Endometrial microvascular endothelial cells (primary cell): ENCODE data around the gene HOXC10. TPM values are rescaled to one million over a fixed set of nuclear protein-coding genes. Genes with fewer than 3 reads are reported as not detected.

Experiments
- in situ Hi-C: cut with HindIII; loops from 2 replicates; pipeline ENCODE4 v1.10.0; 2017; ENCODE audit warnings: low sequenced_read_pairs, low pct_unique_long_range_greater_than_20kb; ENCODE audit errors: inconsistent ontology term
- total RNA-seq: library from RNA; depleted of rRNA; stranded (reverse); fragments of >200 nt; gene quantifications from one replicate; pipeline ENCODE4 v1.2.3, GENCODE V29; 2015; ENCODE audit errors: inconsistent ontology term

HOXC10 gene
- total RNA-seq, 1 donor from 2014 or later: not detected

DNA sequence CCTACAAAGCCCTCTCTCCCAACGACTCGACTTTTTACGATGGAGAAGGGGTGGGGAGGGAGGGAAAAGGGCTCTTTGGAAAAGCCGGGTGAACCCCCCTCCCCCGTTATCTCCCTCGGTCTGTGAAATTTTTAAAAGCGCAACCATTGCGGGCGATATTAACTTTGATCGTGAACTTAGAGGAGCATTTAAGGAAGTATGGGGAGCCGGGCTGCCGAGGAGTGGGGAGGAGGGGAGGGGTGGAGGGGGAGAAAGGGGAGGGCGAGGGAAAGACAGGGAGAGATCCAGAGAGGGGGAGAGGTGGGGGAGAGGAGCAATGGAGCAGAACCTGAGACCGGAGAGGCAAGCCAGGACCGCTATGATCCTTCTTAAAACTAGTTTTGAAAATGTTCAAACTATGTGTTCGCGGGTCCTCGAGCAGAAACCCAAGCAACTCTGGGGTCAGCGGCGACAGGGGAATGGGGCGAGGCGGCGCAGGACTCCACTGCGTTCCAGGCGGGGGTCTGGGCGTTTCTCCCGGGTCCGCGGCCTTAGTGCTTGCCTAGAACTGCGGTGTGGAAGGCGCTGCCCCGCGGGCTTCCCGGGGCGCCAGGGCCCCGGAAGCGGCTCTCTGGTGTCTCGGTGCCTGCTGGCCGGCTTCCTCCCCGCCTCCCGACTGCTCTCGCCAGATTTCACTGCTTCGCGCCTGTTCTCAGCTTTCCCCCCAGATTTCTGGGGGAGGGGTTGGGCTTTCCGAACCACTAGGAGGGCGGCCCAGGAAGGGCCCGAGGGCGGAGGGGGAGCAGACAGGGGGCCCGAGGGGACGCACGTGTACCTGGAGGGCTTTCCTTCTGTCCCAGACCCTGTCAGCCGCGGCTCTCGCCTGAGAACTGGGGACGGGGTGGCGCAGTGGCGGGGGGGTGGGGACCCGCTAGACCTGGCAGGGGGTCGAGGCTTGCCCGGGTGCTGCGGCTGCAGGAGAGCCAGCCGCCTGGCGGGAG lies 10.6 kb upstream of the HOXC10 start, which contains the start of gene HOTAIR:
HOTAIR (minus strand) TSS at position 871 of the 980 bp plus-strand sequence.
- in situ Hi-C loops: no loop called here

GRCh38 chr12:53975064-53975471 lies 9.9 kb upstream of the HOXC10 start:
- in situ Hi-C loops: no loop called here

GRCh38 chr12:53975479-53976152 lies 9.3 kb upstream of the HOXC10 start:
- in situ Hi-C loops: no loop called here

- in situ Hi-C loops: no loop called here
These were observed 8.6 kb upstream of the HOXC10 start for GRCh38 chr12:53976172-53976822.

GRCh38 chr12:53976823-53977595 lies 7.9 kb upstream of the HOXC10 start:
- in situ Hi-C loops: no loop called here

- in situ Hi-C loops: no loop called here
These were observed 7.1 kb upstream of the HOXC10 start for GRCh38 chr12:53977596-53978445.

DNA sequence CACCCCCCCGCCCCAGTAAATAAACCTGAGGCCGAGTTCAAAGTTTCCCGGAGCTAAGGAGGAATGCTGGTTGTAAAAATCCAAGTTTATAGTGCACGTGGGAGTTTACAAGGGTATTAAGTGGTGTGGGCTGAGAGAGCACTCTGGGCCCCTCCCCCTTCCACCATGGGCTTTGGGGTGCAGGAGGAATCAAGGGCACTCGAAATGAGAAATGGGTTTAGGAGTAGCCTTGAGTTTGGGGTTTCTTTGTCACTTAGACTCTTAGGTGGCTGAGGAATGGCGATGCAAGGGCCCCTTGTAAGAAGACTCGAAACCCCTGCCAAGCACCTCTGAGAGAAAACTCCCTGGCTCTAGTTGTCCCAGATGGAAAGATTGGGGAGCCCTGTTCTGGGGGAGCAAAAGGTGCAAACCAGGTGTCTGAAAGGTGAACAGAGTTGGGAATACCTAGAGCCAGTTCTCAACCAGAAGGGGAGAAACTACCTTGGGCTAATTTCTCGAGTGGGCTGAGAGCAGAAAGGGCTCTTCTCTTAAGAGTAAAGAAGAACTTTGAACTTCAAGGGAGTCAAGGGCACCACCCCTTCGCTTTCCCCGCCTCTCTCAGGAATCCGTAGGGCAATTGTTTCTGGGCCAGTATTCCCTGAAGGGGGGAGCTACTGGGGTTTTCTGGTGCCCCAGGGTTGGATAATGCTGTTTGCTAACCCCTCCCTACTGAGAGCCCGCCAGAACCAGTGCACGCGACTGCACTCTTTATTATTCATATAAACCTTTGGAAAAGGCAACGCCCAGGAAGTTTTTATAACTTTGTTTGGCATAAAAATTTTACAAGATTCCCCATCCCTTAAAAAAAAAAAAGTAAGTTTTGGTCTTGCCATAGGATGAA lies 6.2 kb upstream of the HOXC10 start:
- in situ Hi-C loops: no loop called here

GRCh38 chr12:53980104-53980801 lies 4.7 kb upstream of the HOXC10 start:
- in situ Hi-C loops: no loop called here

- in situ Hi-C loops: no loop called here
These were observed 4.0 kb upstream of the HOXC10 start for GRCh38 chr12:53980802-53981496.

- in situ Hi-C loops: no loop called here
These were observed 3.0 kb upstream of the HOXC10 start for GRCh38 chr12:53981634-53982565.

DNA sequence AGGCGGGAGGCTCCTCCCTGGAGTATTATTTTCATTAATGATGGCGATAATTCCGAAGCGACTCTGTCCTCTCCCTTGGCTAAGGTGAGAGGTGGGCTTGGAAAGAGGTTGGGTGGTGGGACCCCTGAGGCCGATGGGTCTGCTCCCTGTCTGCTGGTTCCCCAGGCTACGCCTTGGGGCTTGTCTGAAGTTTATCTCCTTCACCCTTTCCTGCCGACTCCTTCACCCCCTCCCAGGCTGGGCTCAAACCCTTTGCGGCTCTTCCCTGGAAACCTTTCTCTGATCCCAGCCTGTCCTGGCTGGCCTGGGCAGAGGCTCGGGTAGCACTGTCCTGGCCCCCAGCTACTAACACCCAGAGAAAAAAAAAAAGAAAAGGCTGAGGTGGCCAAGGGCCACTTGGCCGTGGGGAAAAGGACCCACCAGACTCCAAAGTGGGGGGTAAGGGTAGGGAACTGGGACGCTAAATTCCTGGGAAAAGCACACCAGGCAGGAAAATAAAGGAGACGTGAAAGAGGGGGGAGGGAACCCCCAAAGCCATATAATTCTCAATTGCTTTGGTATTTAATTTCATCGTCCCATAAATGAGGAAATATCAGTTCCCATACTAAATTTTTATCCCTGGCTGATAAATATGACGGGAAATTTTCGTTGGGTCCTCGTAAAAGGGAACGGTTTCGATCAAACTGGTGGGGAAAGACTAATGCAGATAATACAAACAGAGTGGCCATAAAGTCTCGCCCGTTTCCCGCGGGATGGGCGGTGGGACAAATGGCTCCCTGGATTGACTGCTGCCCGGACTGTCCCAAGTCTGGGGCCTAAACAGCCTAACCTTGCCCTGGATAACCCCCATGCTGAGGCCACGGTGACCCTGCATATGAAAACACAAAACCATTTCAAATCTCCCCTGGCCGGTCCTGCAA lies 2.0 kb upstream of the HOXC10 start:
- in situ Hi-C loops: no loop called here

GRCh38 chr12:53983568-53983949 lies 1.4 kb upstream of the HOXC10 start:
- in situ Hi-C loops: no loop called here

DNA sequence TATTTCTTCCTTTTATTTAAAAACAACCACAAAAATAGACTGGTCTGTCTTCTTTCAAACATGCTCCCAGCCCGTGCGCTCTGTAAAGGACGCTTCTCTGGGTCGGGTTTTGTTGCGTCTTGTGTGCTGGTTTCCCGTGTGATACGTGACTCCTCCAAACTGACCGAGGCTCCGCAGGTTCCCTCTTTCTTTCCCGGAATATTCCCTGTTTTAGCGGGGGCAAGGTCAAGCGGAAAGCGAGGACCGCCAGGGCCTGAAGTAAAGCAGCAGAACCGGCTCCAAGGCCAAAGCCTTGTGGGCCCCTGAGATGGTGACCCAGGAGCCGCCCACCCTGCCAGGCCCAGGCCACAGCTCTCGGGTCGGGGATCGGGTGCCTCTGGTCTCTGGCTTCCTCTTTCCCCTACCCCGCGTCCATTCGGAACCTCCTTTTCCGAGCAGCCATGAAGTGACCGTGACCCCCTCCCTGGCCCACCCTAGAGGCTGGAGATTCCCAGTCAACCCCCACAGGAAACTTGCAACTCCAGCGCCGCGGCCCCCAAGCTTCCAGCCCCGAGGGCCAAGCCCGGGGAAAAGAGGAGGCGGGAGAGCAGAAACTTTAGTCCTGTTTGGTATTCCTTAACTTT lies 885 bp upstream of the HOXC10 start:
- in situ Hi-C loops: no loop called here

GRCh38 chr12:53985692-53985993 lies 697 bp downstream of the HOXC10 start:
- in situ Hi-C loops: no loop called here
